Measurements from ENCODE around the gene METTL22.

Gene METTL22, protein sequence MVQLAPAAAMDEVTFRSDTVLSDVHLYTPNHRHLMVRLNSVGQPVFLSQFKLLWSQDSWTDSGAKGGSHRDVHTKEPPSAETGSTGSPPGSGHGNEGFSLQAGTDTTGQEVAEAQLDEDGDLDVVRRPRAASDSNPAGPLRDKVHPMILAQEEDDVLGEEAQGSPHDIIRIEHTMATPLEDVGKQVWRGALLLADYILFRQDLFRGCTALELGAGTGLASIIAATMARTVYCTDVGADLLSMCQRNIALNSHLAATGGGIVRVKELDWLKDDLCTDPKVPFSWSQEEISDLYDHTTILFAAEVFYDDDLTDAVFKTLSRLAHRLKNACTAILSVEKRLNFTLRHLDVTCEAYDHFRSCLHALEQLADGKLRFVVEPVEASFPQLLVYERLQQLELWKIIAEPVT

DNA sequence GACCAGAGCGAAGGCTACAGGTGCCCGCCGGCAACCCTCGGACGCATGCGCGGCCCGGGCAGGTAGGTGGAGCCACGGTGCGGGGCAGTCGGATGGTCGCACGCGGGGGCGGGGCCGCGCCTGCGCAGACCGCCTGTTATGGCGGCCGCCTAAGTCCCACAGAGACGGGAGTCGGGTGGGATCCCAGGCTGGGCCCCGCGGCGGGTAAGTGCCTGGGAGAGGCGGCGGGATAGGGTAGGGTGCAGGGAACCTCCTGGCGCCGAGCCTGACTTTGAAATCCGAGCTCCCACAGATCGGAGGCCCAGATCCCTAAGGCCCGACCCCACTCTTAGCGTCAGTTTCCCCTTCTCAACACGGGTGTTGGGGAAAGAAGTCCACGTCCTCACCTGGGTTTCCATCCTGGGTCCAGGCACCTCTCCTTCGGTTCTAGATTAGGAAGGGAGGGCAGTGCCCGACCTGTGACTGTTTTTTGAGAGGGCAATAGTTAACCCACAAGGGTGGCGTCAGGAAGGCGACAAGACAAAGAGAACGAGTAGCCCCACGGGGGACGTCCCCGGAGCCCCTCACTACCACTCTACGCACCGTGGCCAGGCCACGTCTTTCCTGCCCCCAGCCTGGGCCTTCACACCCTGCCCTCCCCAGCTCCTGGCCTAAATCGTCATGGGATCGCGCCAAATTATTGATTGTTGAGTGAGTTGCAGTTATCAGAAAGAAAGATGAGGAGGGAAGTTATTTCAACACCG, at the start of gene METTL22:
TSS of gene METTL22 (plus strand) at position 127 of the 743 bp plus-strand sequence. CDS start 3,968 bp downstream, outside the sequence.
- FAIRE-seq (no peak), DNase-seq (ENCODE audit: low spot score) (peak; percentile 63)

DNA sequence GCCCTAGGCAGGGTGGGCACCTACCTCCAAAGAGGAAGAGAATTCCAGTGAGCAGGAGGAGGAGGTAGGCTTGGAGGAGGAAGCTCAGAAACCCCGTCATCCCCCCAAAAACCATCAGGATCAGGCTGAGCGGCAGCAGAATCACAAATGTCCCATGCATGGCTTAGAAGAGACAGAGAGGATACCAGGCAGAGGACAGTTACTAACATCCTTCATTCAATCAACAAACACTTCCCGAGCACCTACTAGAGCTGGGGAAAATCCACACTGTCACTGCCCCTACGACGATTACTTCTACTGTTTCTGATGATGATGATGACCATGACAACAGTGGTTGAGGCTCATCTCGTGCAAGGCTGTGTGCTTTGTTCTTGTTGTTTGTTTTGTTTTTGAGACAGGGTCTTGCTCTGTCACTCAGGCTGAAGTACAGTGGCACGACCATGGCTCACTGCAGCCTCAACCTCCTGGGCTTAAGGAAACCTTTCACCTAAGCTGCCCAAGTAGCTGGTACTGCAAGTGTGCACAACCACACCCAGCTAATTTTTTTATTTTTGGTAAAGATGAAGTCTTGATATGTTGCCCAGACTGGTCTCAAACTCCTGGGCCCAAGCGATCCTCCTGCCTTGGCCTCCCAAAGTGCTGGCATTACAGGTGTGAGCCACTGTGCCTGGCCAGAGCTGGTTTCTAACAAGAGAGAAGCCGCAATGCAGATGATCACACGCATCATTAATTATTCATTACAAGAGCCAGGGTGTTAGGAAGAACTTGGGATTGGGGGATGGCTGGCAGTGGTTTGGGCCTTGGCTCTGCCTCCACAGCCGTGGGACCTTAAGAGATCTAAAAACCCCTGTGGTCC, 49.2 kb upstream of the METTL22 start:
- DNase-seq (ENCODE audit: low spot score) (no peak), FAIRE-seq (no peak)

DNA sequence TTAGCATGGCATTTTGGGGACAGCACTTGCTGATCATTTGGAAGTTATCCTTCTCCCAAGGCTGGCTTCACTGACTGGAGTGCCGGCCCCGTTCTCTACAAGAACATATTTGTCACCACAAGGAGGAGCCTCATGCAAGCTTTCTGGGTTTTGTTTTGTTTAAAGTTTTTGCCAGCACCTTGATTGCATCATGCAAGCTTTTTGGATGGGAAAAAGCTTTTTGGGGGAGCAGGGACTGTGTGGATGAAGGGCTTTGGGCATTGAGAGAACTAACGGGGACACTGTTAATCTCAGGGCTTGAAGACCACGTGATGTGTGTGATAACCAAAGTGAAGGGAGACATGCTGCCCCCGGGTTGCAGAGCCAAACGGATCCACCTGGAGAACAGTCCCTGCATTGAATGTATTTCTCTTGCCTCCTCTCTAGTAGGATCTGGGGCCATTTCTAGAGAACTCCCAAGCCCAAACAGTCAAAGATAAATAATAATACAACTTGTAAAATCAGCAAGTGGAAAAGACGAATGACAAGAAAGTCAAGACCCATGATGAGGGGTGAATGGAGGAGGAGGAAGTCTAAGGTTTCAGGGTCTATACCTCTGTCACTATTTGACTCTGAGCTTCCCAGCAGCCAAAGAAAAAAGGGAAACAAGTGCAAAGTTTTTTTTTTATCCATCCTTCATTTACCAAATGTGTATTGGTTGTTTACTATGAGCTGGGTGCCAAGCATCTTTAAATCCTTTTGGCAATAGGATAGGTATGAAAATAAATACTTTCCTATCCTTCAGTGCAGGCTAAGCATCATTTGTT, 48.4 kb upstream of the METTL22 start:
- DNase-seq (ENCODE audit: low spot score): no peak
- no peak for FAIRE-seq

DNA sequence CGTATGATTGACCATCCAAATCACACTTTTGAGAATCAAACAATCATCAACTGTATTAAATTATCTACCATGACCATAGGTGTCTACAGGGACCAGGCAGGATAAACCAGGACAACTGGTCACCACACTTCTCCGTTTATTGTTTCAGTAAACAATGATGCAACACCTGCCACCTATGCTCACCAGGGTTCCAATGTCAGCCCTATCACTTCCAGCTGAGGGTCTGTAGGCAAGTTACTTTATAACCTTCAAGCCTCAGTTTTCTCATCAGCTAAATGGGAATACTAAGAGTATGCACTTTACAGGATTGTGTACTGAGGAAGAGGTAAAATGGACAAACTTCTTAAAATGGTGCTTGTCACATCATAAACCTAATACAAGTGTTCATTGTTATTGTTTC, 46.1 kb upstream of the METTL22 start:
- no peak for FAIRE-seq

DNA sequence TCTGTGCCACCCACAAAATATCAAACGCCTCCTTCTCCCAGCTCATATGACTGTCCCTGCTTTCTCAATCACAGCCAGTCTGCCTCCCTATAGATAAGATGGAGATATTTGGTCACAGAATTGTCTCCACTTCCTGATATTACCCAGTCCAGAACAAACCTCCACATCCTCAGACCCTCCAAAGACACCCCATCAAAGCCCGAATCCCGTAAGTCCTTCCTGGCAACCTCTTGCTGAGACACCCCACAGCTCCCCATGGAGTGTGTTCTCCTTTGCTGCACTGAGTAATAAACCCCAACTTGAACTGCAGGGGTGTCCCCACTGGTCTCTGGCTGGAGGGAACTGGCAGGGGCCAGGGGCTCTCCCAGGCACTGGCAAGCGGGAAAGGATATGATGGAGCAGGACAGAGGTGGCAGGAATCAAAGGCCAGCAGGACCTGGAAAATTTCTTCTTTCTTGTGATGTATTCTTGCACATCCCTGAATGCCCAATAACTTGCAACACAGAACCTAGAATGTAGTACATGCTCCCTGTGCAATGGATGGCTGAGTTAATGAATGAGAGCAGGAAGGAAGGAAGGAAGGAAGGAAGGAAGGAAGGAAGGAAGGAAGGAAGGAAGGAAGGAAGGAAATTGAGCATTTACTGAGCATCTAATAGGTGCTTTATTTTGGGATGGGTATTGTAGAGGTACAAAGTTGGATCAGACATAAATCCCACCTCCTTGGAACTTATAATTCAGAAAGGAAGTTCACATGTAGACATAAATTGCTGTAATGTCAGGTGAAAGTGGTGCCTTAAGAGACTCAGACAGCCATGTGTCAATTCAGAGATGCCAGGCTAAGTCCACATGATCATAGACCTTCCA, 45.1 kb upstream of the METTL22 start:
- DNase-seq (ENCODE audit: low spot score): no peak
- no peak for FAIRE-seq

More for the DNA sequence above, 46.1 kb upstream of the METTL22 start:
- DNase-seq (ENCODE audit: low spot score): no peak

DNA sequence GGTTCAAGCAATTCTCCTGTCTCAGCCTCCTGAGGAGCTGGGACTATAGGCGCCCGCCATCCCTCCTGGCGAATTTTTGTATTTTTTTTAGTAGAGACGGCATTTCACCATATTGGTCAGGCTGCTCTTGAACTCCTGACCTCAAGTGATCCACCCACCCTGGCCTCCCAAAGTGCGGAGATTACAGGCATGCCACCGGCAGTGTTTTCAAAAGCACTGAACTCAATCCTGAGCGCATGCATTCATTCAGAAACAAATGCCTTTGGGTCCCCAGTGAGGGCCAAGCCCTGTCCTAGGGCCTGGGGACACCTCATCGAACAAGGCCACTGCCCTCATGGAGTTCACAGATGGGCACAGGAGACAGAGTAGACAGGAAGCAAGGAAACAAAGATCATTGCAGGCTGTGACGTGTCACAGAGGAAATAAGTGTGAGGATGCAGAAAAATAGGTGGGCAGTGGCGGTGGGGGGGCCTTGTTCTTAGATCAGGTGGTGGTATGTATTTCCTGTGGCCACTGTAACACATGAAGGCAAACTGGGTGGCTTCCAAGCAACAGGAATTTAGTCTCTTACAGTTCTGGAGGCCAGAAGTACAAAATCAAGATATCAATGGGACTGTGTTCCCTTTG, 43.7 kb upstream of the METTL22 start:
- FAIRE-seq (no peak), DNase-seq (ENCODE audit: low spot score) (no peak)

DNA sequence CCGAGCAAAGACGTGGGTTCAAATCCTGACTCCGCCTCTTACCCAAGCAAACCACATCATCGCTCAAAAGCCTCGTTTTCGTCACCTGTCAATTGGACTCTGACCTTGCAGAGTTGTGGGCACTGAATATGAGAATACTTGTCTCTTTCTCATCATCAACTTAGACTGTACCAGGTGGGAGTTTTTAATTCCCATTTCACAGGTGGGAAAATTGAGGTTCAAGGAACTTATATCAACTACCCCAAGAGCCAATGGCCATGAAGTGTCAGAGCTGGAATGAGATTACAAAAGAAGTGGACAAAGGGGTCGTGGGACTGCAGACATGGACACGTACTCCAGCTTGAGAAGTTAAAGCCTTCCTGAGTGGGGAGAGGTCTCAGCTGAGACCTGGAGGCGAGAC, 41.9 kb upstream of the METTL22 start:
- FAIRE-seq: no peak
- no peak for DNase-seq (ENCODE audit: low spot score)

DNA sequence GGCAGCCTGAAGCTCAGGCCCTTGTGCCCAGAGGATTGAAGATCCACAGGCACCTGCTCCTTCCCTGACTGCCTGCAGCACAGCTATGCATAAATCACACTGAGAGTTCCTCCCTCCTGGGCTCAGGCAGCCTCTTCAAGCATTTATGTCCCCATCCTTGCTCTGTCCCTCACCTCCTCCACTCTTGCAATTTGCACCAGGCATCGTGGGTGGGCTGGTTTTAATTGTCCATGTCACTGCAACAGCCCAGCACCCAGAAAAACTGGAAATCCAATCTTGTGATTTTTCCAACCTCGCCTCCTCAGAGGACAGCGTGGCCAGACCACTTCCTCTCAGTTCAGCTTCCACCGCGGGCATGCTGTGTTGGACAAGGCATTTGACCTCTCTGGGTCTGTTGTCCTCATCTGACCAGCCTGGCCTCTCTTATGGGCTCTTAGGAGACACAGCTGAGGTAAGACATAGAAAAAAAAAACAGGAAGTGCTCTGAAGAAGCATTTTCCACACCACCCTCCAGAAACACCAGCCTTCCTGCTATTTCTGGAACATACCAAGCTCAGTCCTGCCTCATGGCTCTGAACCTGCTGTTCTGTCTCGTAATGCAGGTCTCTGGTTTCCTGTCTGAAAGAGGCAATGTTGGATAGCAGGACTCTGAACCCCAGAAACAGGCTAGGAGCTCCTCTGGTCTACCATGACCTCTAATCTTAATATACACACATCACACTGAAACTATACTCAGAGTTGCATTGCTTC, 39.5 kb upstream of the METTL22 start:
- DNase-seq (ENCODE audit: low spot score) (no peak), FAIRE-seq (no peak)

DNA sequence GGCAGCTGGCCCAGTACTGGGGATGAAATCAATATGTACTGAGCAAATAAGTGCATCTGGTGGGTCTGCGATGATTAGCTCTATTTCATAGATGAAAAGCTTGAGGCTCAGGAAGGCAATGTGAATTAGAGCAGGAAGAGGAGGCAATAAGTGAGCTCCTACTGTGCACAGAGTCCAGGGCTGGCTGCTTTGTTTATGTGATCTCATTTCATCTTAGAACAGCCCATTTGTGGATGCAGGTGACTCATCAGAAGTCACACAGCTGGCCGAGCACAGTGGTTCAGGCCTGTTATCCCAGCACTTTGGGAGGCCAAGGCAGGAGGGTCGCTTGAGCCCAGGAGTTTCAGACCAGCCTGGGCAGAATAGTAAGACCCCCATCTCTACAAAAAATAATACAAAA, 38.3 kb upstream of the METTL22 start:
- no peak for DNase-seq (ENCODE audit: low spot score)
- no peak for FAIRE-seq

DNA sequence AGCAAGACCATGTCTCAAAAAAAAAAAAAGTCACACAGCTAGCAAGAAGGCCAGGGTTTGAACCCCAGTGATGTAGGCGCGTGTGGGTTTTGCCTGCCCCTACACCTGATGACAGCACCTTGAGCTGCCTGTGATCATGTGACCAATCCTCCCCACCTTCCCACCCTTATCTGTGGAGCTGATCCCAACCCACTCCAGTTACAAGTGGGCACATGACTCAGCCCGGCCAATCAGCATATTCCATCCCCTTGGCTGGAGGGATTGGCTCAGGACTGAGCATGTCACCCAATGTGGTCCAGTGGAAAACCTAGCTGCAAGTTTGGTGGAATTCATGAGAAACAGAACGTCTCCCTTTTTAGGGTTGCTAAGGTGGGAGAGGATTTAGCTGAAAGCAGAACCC, 37.8 kb upstream of the METTL22 start:
- DNase-seq (ENCODE audit: low spot score) (no peak), FAIRE-seq (no peak)

DNA sequence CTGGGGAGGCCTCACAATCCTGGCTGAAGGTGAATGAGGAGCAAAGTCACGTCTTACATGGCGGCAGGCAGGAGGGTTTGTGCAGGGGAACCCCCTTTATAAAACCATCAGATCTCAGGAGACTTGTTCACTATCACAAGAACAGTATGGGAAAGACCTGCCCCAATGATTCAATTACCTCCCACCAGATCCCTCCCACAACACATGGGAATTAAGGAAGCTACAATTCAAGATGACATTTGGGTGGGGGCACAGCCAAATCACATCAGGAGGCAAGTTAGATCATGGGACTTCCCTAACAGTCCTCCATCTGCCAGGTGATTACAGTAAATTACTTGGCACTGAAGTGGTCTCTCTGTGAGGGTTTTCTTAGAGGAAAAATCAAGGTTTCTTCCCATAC, 36.5 kb upstream of the METTL22 start:
- no peak for FAIRE-seq
- DNase-seq (ENCODE audit: low spot score): no peak

DNA sequence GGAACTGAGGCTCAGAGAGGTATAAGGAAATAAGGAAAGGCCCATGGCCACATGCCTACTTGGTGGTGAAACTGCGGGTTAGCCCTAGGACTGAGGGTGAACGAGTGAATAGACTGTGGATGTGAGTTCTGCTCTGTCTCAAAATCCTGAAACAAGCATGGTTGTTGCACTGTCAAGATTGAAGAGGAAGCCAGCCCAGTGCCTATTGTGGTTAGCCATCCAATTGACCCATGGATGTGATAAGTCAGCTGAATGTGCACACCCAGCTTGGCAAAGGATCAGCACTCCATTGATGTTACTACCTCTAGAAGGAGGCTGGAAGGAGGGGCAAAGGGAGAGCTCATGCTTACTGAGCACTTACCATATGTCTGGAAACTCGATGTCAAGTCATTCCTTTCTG, 35.6 kb upstream of the METTL22 start:
- DNase-seq (ENCODE audit: low spot score) (no peak), FAIRE-seq (no peak)

DNA sequence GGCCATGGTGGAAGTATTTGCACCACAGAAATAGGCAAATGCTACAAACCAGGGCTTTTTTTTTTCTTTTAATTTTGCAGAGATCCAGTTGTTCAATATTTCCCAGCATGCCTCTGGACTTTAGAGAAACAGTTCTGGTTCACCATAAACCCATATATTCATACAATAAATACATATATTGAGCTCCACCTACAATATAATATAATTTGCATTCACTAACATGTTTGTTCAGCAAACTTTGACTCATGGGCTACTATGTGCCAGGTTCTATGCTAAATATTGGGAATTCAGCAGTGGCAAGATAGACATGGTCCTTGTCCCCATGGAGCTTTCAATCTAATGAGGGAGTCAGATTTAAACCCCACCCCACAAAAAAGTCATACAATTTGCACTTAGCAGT, 34.4 kb upstream of the METTL22 start:
- no peak for DNase-seq (ENCODE audit: low spot score)
- FAIRE-seq: no peak

DNA sequence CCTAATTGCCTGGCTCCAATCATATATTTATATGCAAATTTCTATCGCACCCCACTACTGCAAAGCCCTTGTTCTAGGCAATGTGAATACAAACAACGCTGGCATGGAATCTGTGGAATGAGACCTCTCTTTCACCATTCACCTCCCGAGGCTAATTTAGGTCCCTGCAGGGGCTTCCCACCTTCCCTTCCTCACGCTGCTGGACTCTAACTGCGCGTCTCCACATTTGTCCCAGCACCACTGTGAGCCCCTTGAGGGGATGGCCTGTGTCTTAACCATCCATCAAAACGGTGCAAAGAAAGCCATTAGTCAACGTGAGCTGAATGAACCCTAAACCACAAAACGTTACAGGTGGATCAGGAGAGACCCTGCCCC, 32.8 kb upstream of the METTL22 start:
- DNase-seq (ENCODE audit: low spot score) (no peak), FAIRE-seq (no peak)

DNA sequence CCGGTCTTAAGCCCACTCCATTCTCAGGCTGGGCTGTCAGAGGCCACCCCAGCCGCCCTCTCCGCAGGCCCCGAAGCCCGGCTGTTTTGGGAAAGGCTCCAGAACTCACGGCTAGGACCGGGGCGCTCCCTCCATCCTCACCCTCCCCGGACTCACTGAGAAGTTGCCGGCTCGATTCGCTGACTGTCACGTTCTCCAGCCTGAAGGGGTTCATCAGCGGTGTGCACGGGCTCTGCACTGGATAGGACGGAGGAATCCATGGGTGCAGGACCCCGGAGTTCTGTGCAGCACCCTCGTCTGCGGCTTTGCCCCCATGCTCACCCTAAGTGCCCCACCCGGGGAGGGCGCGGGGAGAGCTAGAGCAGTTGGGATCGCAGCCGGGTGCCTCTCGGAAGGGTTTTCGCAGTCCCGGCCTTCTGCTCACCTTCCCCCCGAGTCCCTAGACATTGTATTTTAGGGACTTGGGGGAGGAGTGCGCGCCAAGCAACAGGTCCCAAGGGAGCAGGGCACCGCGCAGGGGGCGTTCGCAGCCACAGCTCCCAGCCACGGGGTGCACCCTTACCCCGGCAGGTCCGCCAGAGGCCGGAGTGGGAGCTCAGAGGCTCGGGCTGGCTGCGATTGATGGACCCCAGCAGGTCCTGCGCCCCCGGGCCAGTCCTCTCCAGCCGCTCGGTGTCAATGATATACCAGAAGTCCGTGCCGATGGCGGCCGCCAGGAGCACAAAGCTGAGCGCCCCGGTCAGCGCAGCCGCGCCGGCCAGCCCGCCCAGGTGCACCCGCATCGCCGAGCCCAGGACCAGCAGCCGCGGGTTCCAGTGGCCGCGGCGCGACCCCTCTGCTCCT, 32.2 kb upstream of the METTL22 start:
- FAIRE-seq (no peak), DNase-seq (ENCODE audit: low spot score) (no peak)

DNA sequence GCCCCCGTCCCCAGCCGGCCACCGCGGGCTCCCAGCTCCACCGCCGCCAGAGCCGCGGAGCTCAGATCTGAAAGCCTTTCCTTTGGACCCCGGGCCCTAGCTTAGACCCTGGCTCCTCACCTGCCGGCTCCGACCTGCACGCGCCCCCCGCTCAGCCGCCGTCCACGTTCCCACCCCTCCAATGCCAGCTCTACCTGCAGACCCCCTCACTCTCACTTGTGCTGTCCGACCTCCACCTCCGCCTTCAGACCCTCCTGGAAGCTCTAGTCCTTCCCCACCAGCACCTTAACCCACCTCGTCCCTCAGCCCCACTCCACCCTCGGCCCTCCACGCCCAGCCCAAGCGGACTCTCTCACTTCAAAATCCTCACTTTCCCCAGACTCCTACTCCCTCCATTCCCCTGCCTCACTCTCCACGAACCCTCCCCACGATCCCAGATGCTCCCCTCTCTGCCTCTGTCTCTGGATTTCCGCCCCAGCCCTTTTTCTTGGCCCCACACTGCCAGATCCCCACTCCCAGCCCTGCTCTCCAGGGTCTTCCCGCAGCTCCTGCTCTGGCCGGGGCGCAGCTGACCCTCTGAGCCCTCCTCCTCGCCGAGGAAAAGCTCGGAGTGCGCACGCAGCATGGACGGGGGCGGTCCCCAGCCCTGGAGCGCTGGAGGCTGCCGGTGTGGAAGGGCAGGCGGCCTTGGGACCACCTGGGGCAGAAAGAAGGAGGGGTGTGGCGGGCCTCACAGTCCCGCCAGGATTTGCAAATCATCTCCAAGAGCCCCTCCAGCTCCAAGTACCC, 31.4 kb upstream of the METTL22 start, which contains the start of gene TMEM114:
TSS of gene TMEM114 (minus strand) at position 612 of the 789 bp plus-strand sequence. CDS start 673 bp downstream, outside the sequence.
- no peak for DNase-seq (ENCODE audit: low spot score)
- no peak for FAIRE-seq

DNA sequence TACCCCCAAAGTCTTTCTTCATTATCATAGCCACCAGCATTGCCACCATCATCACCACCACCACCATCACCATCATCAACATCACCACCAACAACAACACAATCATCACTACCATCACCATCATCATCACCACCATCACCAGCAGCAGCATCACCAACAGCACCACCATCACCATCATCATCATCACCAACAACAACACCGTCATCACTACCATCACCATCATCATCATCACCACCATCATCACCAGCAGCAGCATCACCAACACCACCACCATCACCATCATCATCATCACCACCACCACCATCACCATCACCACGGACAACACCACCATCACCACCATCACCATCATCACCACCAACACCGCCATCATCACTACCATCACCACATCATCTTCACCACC, 30.7 kb upstream of the METTL22 start:
- DNase-seq (ENCODE audit: low spot score): no peak
- no peak for FAIRE-seq
